Middle frontal gyrus (tissue), 1 donor: ENCODE results near the gene AASS.
A peak's percentile ranks its signal among the peaks of the same experiment; 100 is the strongest.
"Not testable (repeated sequence)": the region's sequence is repeated elsewhere in the genome, so short reads cannot be mapped to it uniquely, and the experiment has no call there.

Experiments
- DNase-seq: peaks from one replicate; pipeline ENCODE4 v3.0.0-alpha.2; 2015; ENCODE audit warnings: low spot score; ENCODE audit errors: extremely low spot score

The AASS gene

DNA sequence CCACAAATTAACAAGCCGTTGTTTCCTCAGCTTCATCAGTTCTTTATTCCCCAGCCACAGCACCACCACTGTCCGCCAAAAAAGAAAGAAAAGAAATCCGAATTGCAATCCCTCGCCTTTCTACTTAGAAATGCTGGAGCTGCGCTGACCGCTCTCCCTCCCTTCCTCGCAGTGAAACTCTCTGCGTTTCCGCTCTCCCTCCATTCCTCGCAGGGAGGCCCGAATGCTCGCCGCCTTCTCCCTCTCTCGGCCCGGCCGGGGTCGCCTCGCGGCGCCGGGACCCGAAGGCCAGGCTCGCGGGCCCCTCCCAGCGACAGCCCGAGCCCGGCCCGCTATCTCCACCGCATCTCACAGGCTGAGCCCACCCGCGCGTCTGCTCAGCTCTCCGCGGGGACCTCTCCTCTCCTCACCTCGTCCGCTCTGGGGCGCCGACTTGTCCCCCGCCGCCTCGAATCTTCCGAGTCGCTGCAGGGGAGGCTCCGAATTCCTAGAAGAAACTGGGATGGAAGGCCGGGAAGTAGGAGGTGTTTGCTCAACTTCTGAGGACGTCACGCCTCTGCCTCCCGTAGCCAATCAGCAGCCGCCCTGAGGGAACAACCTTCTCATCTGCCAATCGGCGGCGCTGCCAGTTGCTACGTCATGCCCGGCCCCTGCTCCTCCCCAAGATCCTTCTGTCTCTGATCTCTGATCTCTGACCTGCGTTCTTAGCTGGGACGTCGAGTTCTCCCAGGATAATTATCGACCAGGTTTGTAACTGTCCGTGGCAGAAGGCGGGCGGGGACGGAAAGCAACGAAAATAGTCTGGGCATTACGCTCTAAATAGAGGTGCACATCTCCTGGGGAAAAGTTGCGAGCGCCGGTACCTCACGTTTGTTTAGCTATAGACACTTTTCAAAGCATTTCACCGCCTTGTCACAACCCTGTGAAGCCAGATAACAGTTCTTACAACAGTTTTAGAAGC is at the start of gene AASS:
Gene AASS (minus strand): TSS at position 499 of the 961 bp plus-strand sequence. CDS start 10,523 bp downstream, outside the sequence.
- peak; percentile 95 for DNase-seq

DNA sequence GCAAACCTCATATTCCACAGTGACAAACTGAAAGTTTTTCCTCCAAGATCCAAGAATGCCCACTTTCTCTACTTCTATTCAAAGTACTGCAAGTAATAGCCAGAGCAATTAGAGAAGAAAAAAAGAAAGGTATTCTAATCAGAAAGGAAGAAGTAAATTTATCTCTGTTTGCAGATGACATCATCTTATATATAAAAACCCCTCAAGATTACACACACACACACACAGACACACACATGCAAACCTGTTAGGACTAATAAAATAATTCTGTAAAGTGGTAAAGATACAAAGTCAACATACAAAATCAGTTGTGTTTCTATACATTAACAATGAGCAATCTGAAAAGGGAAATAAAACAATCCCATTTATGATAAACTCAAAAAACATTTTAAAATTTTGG is 44.7 kb upstream of the AASS start:
- no peak for DNase-seq

DNA sequence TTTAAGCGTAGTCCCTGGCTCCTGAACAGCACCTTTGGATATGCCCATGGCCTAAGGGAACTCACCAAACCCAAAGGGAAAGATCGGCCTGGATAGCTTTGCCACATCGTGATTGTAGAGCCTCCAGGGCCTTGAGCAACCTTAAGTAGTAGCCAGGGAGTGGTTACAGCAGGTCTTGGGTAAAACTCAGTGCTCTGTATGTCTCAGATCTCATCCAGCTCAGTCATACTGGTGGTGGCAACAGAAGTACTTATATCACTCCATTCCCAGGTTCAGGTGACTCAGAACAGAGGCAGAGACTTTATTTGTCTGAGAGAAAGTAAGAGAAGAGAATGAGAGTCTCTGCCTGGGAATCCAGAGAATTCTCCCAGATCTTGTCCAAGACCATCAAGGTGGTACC is 39.1 kb upstream of the AASS start:
- DNase-seq = no peak

DNA sequence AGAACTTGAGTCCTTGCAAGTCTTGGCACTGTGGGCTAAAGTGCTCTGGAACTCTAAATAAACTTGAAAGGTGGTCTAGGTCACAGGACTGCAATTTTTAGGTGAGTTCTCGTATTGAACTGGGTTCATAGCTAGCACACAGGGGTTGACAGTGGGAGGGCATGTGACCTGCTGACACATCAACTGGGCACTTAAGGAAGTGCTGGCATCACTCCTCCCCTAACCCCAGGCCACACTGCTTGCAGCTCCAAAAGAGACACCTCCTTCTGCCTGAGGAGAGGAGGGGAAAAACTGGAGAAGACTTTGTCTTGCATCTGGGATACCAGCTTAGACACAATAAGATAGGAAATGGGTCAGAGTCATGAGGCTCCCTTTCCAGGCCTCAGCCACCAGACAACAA is 38.0 kb upstream of the AASS start:
- no peak for DNase-seq

DNA sequence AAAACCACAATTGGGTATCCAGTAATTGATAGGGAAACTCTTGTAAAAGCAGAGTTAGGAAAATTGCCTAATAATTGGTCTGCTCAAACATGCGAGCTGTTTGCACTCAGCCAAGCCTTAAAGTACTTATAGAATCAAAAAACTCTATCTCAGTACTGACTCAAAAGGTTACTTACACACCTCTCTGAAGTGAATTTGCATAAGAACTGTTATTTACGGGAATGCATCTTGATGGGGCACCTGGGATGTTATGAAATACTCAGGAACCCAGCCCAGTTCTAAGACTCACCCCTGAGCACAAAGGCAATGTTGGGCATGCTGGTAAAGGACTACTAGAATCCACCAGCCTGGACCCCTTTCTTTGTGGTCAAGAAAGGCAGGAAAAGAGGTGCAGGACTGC is 28.1 kb upstream of the AASS start:
- DNase-seq = not testable (repeated sequence)

DNA sequence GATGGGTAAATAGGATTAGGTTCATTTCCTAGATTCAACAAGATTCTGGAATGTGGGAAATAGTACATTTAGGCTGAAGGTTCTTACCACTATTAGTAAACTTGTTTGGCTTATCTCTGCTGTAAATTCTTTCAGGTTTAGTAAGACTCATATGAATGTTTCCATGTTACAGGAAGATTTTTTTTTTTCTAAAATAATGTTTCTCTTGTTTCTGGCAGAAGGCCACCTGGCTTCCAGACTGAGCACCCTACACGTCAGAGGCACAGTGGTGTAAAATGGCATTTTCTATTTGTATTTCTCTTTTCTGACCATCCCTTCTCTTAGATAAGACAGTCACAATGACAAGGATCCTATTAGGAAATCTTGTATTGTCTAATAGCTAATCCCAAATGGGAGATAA is 22.7 kb upstream of the AASS start:
- no peak for DNase-seq

DNA sequence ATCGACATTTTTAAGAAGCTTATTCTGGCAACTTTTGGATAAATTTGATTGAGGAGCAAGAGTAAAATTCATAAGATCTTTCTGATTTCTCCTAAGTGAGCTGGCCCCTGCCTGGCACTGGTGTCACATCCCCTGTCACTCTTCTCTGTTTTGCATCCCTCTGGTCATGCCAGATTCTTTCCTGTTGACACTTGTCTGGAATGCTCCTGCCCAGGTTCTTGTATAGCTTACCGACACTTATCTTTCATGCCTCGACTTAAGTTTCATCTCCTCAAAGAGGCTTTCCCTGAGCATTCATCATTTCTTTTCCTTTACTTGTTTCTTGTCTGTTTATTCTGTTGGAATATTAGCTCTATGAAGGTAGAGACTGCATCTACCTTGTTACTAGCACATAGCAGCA is 22.2 kb upstream of the AASS start:
- DNase-seq = no peak

DNA sequence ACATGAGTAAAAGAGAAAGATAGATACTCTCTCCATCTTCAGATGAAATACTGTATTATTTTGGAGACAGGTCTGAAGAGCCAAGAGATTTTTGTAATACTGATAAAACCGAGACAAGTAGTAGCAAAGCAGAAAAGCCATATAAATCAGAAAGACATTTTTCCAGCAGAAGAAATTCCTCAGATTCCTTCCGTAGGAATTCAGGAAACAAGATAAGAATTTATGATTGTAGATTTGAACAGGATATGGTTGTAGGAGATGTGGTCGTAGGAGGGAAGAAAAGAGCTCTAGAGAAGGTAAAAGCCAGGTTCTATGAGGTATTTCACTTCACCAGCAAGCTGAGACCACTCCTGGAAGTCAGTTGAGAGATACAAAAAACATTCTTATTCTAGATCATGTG is 17.6 kb upstream of the AASS start:
- no peak for DNase-seq

DNA sequence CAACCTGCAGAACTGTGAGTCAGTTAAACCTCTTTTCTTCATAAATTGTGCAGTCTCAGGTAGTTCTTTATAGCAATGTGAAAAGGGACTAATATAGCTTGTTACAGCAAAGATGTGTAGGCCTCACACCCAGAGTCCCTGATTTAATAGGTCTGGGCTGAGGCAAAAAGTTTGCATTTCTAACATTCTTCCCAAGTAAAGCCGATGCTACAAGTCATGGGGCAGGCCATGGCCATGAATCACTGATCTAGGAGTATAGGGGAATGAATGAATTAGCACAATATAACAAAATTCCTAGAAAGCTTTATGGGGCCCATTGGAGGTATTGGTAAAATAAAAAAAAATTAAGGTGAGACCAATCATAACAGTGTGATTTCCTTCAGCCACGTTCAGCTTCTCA is 11.5 kb upstream of the AASS start:
- DNase-seq = no peak

DNA sequence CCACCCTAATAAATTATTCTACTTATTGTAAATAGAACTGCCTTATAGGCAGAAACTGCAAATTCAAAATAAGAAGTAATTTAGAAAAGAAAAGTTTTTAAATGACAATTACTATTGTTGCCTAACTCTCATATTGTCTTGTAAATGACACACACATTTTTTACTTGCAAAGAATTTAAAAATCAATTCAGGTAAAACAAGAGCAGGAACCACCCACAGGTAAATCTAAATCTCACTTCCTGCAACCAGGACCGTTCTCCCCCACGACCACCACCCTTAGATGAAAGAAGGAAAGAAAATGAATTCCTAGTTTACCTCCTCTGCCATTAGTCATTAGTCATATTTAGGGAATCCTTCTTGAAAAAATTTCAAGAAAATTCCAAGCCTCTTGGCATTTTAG is 4.8 kb upstream of the AASS start:
- no peak for DNase-seq

DNA sequence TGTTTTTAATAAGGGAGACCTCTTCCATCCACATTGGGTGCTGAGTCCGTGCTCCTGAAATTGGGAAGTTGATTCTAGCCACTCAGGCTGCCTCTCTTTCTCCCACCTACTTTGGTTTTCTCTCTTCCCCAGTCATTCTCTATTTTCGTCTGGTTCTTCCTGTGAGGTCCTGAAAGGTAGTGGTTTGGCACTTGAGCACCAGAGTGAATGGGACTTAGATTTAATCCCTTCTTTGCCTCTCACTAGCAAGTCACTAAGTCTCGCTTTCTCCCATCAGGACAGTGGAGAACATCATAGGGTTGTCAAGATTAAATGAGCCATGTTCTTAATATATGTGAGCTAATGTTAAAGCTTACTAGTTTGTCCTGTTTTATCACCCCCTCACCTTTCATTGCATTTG is 4.0 kb upstream of the AASS start:
- DNase-seq = no peak

DNA sequence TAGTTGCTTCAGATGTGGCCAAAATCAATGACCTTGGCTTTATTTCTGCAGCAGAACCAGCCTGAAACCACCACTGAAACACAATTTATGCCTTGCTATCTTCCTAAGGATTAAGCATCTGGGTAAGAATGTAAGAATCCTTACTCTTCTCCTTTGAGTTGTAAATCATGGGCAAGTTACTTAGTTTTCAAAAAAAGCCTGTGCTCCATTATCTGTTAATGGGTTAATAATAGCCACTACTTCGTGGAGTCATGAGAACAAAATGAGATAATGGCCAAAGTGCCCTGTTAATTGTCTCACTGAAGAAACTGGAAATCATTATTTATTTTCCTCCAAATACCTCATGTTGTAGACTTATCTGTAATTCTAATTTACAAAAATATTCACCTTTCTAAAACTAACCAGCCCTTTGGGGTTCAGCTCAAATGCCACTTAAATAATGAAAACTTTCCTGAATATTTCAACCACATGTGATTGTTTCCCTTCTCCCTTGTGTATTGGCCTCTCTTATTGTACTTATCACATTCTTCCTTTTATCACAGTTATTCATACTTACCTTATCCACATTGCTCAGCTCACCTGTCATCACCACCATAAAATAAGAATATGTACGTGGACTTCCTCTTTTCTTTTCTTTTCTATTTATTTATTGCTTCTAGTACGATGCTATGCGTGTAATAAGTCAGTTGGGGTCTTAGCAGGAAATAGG is 2.0 kb upstream of the AASS start:
- DNase-seq = no peak

DNA sequence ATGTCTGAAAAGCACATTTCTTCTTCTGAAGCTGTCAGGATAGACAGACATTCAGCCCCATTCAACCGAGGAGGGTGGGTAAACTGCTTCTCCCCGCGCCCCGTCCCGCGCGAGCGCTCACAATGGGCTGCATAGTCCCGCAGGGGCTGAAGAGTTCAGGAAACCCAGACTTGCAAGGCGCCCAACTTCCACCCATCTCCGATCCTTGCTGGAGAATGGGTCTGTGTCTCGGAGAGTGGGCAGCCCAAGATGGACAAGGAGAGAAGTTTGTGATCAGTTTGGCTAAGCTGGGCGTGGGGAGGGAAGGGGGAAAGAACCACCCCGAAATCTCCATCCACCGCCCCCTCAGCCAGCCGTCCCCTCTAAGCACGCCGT is 686 bp downstream of the AASS start:
- no peak for DNase-seq

DNA sequence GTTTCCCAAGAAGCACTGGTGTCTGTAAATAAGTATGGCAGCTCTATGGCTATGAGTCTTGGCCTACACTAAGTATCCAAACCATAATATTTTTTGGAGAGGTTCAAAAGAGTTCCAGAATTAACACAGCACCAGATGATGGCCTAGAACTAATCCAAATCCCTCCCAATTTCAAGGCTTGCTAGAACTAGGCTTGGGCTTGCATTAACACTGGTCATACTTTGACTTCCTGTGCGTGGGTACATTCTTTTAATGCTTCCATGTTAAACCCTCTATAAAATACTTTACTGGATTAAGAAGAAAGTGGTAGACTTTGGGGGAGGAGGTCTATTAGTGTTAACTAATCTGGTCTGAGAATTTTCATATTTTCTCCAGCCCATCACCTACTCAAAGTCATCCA is 3.1 kb downstream of the AASS start:
- no peak for DNase-seq

DNA sequence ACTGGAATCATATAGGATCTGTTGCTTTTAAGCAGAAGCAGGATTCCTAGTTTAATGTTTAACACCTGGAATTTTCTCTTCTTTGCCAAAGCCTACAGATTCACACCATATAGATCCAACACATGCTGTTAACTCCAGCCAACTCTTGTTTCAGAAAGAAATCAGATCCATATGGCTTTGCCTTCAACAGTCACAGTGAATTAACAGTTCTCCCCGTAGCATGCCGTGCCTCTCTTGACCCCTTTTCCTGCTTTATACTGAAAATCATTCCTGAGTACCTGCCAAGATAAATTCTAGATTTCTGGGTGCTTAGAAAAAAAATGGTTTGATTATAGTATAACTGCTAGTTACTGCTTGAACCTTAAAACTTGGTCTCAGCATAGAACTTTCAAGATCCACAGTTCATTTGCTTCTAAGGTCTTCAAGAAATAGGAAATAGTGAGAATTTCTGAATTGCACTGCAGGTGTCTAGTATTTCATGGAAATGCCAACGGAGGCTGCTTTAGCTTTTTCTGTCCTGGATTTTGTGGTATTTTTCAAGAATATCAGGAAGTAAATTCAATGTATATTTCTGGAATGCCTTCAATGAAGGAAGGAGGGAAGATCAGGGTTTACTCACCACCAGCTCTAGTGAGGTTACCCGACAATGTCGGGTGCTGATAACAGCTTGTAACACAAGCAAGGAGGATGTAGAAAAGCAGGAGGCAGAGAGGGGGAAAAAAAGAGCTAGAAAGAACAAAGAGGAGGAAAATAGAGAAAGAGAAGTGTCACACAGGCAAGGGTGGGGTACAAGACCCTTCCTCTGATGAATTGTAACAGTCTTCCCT is 6.6 kb downstream of the AASS start:
- no peak for DNase-seq

DNA sequence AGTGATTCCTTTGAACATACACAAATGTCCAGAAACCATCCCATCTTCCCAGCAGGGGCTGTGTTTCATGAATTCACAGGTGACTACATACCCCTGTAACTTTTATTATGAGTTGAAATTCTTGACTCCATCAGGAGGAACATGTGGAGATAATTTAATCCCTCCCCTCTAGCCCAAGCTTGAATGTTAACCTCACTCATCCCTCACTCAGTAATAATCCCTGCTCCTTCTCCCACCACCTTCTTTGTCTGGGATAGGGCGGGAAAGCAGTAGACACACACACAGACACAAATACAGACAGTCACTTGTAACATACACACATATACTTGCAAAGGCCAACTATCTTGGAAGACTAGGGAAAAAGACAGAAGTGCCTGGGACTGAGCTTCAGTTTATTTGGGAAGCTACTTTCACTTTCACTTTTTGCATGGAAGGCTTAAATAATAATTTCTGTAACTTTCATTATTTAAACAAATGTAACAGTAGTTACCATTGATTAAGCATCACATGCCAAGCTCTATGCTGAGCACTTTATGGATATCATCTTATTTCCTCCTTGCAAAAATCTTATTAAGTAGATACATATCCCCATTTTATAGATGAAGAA is 7.3 kb downstream of the AASS start:
- no peak for DNase-seq

DNA sequence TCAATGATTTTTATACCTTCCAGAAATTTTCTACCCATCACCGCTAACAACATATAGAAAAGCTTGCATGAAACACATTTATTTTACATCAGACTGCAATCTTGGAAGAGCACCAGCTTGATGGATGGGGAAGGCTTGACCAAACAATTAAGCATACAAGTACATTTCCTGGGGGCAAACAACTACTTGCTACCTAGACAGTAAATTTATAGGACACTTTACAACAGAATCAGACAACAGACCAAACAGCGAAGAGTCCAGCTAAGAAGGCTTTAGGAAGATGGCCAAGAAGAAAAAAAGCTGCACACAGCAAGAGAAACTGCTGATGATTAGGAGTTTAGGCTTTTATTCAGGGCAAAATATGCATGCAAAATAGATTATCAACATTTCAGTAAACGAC is 8.0 kb downstream of the AASS start:
- no peak for DNase-seq

DNA sequence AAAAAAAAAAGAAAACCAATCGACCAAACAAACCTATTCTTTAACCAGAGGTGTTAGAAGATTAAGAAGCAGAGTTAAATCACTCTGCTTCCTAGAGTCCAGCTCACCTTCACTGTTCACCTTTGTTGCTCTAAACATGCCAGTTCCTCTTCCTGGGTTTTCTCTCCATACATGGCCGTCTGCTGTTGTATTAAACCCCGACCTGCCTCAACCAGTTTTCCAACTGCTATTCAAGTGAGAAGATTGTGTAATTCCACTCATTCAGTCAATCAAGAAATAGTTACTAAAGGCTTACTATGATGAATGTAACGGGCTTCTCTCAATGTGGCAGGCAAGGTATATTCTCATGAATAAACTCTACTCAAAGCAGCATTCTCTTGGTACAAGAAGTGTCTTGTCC is 8.8 kb downstream of the AASS start:
- DNase-seq = no peak

DNA sequence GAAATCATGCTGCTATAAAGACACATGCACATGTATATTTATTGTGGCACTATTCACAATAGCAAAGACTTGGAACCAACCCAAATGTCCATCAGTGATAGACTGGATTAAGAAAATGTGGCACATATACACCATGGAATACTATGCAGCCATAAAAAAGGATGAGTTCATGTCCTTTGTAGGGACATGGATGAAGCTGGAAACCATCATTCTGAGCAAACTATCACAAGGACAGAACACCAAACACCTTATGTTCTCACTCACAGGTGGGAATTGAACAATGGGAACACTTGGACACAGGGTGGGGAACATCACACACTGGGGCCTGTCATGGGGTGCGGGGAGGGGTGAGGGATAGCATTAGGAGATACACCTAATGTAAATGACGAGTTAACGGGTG is 9.3 kb downstream of the AASS start:
- DNase-seq = not testable (repeated sequence)

DNA sequence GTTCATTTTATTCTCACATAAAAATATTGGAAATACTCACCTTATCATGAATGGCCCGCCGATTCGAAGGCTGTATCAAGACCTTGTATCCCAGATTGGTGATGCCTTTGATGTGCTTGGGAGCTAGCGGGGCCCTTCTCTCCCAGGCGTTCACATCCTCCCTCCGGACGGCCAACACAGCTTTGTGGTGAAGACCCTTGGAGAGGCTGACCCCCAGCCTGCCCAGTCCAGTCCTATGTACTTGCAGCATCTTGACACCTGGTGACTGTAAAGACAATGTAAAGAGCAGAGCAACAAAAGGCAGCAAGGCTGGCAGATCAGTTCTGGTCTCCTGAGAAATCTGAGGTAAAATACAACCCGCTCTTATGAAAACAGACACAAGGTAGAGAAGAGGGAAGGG is 10.6 kb downstream of the AASS start:
- no peak for DNase-seq

DNA sequence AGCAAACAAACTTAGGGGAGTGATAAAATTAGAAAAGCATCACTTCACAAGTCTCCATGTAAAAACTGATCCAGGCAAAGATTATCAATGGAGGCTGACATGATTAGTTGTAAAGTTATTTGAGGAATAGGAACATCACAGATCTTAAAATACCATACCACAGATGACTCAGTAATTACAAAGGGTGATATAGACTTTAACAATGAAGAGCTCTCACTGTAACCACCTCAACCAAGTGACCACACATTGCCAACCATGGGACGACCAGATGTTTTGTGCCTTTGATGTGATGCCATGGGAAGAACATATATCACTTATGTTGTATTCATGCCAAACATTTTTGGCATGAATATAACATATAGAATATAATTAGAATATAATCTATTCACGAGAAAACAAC is 11.7 kb downstream of the AASS start:
- no peak for DNase-seq
